Pancreas (tissue), 10 donors: ENCODE data around the gene COA6. TPM values are rescaled to one million over a fixed set of nuclear protein-coding genes. Genes with fewer than 3 reads are reported as not detected.

Experiments
- ATAC-seq, 4 donors: fragments of 200-7000 bp; cut with Tn5 transposase; one replicate each; pipeline versions ENCODE4 v1.8.0 to v1.9.1; 2020; ENCODE audit warnings: mild to moderate bottlenecking in 4 of 4, moderate library complexity in 4 of 4
- DNase-seq, 6 donors: peaks; one replicate each; pipeline ENCODE4 v3.0.0-alpha.2; 2020
- FAIRE-seq: peaks from 2 replicates; lab custom pipeline; 2012; peaks lifted over from hg19 to GRCh38; lab: Jason Lieb, UNC
- H3K27ac ChIP-seq, 4 donors: fragments of 200-600 bp; sonication (generic); 1 replicate in 3 of 4; 2 replicates in 1 of 4; pipeline versions ENCODE4 v1.5.0 to v1.8.0; 2020
- H3K27me3 ChIP-seq, 4 donors: fragments of 200-600 bp; one replicate each; pipeline ENCODE4 v1.8.0; 2021
- H3K36me3 ChIP-seq, 3 donors: fragments of 200-600 bp; sonication (generic) in 1 of 3; one replicate each; pipeline versions ENCODE4 v1.5.0 to v1.8.0; 2020 to 2021
- H3K4me1 ChIP-seq, 3 donors: fragments of 200-600 bp; one replicate each; pipeline ENCODE4 v1.8.0; 2021
- H3K4me3 ChIP-seq, 4 donors: fragments of 200-600 bp; sonication (generic) in 2 of 4; one replicate each; pipeline versions ENCODE4 v1.5.0 to v1.8.0; 2020 to 2021
- H3K9me3 ChIP-seq, 4 donors: fragments of 200-600 bp; one replicate each; pipeline ENCODE4 v1.8.0; 2021
- CTCF ChIP-seq, 4 donors: fragments of 200-600 bp; sonication (generic) in 3 of 4; IDR thresholded peaks; one replicate each; pipeline versions ENCODE4 v1.5.0 to v1.8.0; 2021; ENCODE audit warnings: antibody characterized with exemption in 4 of 4
- WGBS, 2 donors: extraction: QIAGEN DNeasy Blood & Tissue Kit; methylation state at CpG; one replicate each; pipeline ENCODE4 v1.1.7; 2013; 5-methylcytosine and 5-hydroxymethylcytosine counted together
- intact Hi-C, 3 donors: fragments of 100-400 bp; cut with DNase I; formaldehyde crosslinking; loops; one replicate each; pipeline versions ENCODE4 v1.11.1 to v1.14.2; 2022
- polyA plus RNA-seq, 2 donors: library from polyadenylated mRNA; stranded (reverse); fragments of 200-250 nt; gene quantifications; one replicate each; pipeline ENCODE4 v1.2.3, GENCODE V29; 2013
- total RNA-seq, 6 donors: library from RNA; stranded (reverse); fragmentation: NEBNext Ultra II Directional in 4 of 6; extraction: Animal tissue kit (Norgen Biotek cat#: 25700) in 4 of 6; gene quantifications; one replicate each; pipeline versions ENCODE4 v1.2.1 to v1.2.4, GENCODE V29; 2021 to 2023
- donor health status: healthy with polysubstance abuse.
- donor health status: DM: no; HTN: no; CAD: no; lungs with moderate emphysema.
- donor health status: DM: no; HTN: no; CAD: no.
- donor health status: control.
- donor health status: control.
- donor health status: Bipolar disorder and iron deficiency.
- donor health status: DM: yes; HTN: yes; CAD: no.
- donor health status: DM: no; HTN: no; CAD: no.
- donor health status: DM: no; HTN: no; CAD: no.
- donor health status: DM: yes; HTN: yes; CAD: no.

The COA6 gene, protein sequence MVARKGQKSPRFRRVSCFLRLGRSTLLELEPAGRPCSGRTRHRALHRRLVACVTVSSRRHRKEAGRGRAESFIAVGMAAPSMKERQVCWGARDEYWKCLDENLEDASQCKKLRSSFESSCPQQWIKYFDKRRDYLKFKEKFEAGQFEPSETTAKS
- total RNA-seq (10 to 100 TPM in 2 of 6 donors, 1 to 10 TPM in 4; 6.4 to 13.1 (median 9.0) TPM), polyA plus RNA-seq (10 to 100 TPM; 22.2 to 23.6 TPM)

DNA sequence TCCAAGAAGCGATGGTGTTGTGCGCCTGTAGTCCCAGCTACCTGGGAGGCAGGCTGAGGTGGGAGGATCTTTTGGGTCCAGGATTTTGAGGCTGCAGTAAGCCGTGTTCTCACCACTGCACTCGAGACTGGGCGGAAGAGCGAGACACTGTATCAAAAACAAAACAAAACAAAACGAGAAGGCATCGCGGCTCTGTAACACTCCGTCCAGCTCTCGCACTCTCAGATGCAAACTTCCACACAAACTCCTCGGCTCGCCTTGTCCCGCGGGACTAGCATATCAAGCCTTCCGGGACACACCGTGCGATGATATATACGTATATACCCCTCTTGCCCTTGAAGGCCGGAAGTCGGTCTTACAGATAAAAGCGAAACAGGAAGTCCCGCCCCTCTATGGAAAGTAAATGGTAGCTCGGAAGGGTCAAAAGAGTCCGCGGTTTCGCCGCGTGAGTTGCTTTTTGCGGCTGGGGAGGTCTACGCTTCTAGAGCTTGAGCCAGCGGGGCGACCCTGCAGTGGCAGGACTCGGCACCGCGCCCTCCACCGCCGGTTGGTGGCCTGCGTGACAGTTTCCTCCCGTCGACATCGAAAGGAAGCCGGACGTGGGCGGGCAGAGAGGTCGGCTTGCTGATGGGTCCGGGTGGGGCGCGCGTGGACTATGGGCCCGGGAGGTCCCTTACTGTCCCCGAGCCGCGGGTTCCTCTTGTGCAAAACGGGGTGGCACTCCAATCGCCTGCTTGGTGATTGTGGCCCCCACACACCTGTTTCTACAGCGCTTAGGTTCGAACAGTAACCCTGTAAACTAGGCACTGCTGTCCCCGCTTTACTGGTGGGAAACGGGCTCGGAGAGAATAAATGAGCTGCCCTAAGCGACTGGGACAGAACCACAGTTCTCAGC is at the start of gene COA6:
COA6 (plus strand) TSS at position 393 of the 895 bp plus-strand sequence; CDS start at position 404, 11 bp downstream.
- TF ChIP-seq CTCF (IDR thresholded peaks at IDR 0.05), result no peak
- WGBS, 2 donors, result 0% methylated on average over 62 of the region's 62 CpGs
- peak within 1 kb of the TSS; percentile 42 to 89 (median 77) for H3K4me3 ChIP-seq
- DNase-seq (peak; percentile 81 to 95 (median 86)), FAIRE-seq (no peak), ATAC-seq (peak; percentile 94 to 97 (median 96))
- no peaks in the 10 kb centered on the region for H3K9me3 ChIP-seq
- no peaks in the 10 kb centered on the region for H3K27me3 ChIP-seq
- H3K4me1 ChIP-seq, result peaks cover 10 to 19% (median 16%) of the 10 kb centered on the region in 3 donors
- H3K36me3 ChIP-seq, result peaks cover 0 to 9% (median 7%) of the 10 kb centered on the region in 3 donors
- intact Hi-C loops, result no loop called here
- H3K27ac ChIP-seq, result peak within 1 kb of the TSS; percentile 70 to 97 (median 92)

DNA sequence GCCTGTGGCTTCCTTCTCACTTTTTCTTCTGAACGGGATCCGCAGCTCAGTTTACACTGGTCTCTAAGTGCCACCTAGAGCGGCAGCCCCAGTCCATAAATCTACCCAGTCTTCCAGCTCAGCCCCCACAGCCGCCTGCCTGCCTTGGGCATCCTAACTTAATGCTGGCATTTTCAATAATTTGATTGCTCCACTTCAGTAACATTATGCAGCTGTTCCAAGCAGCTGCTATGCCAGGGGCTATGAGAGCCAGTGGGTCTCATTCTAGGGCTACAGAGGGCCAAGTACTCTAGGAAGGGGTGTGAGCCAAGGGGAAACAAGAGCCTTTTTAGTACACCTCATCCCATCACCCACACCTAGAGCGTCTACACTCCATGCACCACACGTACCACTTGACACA is 48.4 kb upstream of the COA6 start:
- H3K27me3 ChIP-seq, result no peaks in the 10 kb centered on the region
- ATAC-seq, result no peak
- no peak overlapping the region for H3K27ac ChIP-seq
- H3K4me1 ChIP-seq, result peaks cover 0 to 2% (median 0%) of the 10 kb centered on the region in 3 donors
- H3K9me3 ChIP-seq, result no peaks in the 10 kb centered on the region
- WGBS, 2 donors, result 67 to 78% methylated on average over 6 of the region's 6 CpGs
- intact Hi-C loops, result loop anchor here in 1 of 3 donors (10.0 kb wide), 2 partner anchors 110 to 160 kb away; no protein-coding TSS in a partner anchor
- H3K36me3 ChIP-seq, result no peaks in the 10 kb centered on the region
- TF ChIP-seq CTCF (IDR thresholded peaks at IDR 0.05), result no peak
- FAIRE-seq, result no peak
- no peak overlapping the region for H3K4me3 ChIP-seq
- no peak for DNase-seq

DNA sequence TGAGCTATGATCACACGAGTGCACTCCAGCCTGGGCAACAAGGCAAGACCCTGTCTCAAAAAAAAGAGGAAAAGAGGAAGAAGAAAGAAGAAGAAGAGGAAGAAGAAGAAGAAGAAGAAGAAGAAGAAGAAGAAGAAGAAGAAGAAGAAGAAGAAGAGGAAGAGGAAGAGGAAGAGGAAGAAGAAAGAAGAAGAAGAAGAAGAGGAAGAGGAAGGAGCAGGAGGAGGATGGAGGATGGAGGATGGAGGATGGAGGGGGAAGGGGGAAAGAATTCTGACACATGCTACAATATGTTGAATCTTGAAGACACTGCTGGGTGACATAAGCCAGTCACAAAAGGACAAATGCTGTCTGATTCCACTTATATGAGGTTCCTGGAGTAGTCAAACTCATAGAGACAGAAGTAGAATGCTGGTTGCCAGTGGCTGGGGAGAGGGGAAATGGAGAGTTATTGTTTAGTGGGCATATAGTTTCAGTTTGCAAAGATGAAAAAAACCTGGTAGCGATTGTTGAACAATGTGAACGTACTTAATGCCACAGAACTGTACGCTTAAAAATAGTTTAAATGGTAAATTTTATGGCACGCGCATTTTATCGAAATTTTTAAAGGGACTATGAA is 47.3 kb upstream of the COA6 start:
- peak in 2 of 4 donors; percentile 7 to 13 for ATAC-seq
- no peak for DNase-seq
- intact Hi-C loops, result loop anchor here in 1 of 3 donors (10.0 kb wide), 2 partner anchors 111 to 161 kb away; no protein-coding TSS in a partner anchor
- H3K9me3 ChIP-seq, result no peaks in the 10 kb centered on the region
- WGBS, 2 donors, result 53 to 54% methylated on average over 7 of the region's 7 CpGs
- H3K27ac ChIP-seq, result no peak overlapping the region
- no peak for FAIRE-seq
- TF ChIP-seq CTCF (IDR thresholded peaks at IDR 0.05), result no peak
- no peaks in the 10 kb centered on the region for H3K36me3 ChIP-seq
- peaks cover 0 to 2% (median 0%) of the 10 kb centered on the region in 3 donors for H3K4me1 ChIP-seq
- H3K27me3 ChIP-seq, result no peaks in the 10 kb centered on the region
- peak overlapping the region in 1 of 4 donors; percentile 31 for H3K4me3 ChIP-seq

GRCh38 chr1:234326497-234327366 is 46.5 kb upstream of the COA6 start:
- intact Hi-C loops, result loop anchor here in 1 of 3 donors (10.0 kb wide), 2 partner anchors 112 to 162 kb away; no protein-coding TSS in a partner anchor
- H3K4me1 ChIP-seq, result peaks cover 0 to 2% (median 0%) of the 10 kb centered on the region in 3 donors
- DNase-seq (peak in 5 of 6 donors; percentile 18 to 69 (median 45)), ATAC-seq (peak; percentile 69 to 98 (median 95)), FAIRE-seq (no peak)
- TF ChIP-seq CTCF (IDR thresholded peaks at IDR 0.05), result peak; percentile 62 to 82 (median 71)
- no peaks in the 10 kb centered on the region for H3K27me3 ChIP-seq
- no peaks in the 10 kb centered on the region for H3K9me3 ChIP-seq
- H3K4me3 ChIP-seq, result peak overlapping the region in 1 of 4 donors; percentile 31
- H3K27ac ChIP-seq, result no peak overlapping the region
- H3K36me3 ChIP-seq, result no peaks in the 10 kb centered on the region
- WGBS, 2 donors, result 22 to 27% methylated on average over 20 of the region's 20 CpGs
